C4-2B (cell line): ENCODE measurements around the gene PTBP3.

Experiments used
- ZFX ChIP-seq: fragments of 450-650 bp; IDR thresholded peaks from 2 replicates; pipeline ENCODE4 v1.6.1; 2017
- TF ChIP-seq, protein P1 (sequence below): fragments of 450-650 bp; conservative IDR thresholded peaks from 2 replicates; pipeline ENCODE4 v1.5.1; 2017; ENCODE audit warnings: mild to moderate bottlenecking

DNA sequence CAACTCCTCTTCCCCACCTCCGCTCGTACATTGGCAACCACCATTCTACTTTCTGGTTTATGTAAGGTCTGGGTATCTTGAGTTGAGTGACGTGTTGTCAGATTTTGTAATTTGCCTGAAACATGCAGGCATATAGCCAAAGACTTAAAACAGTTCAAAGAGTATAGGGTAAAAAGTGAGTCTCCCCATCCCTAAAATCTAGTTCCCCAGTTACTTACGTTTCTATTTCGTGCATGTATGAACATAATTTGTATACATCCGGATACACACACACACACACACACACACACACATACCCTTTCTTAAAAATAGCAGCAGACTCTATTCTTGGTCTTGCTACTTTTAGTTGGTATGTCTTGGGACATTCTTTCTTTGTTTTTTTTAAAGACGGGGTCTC, 47.4 kb upstream of the PTBP3 start:
- TF ChIP-seq, protein P1, sequence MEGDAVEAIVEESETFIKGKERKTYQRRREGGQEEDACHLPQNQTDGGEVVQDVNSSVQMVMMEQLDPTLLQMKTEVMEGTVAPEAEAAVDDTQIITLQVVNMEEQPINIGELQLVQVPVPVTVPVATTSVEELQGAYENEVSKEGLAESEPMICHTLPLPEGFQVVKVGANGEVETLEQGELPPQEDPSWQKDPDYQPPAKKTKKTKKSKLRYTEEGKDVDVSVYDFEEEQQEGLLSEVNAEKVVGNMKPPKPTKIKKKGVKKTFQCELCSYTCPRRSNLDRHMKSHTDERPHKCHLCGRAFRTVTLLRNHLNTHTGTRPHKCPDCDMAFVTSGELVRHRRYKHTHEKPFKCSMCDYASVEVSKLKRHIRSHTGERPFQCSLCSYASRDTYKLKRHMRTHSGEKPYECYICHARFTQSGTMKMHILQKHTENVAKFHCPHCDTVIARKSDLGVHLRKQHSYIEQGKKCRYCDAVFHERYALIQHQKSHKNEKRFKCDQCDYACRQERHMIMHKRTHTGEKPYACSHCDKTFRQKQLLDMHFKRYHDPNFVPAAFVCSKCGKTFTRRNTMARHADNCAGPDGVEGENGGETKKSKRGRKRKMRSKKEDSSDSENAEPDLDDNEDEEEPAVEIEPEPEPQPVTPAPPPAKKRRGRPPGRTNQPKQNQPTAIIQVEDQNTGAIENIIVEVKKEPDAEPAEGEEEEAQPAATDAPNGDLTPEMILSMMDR = no peak
- TF ChIP-seq ZFX = no peak
